Adipose tissue (tissue), 3 donors: Measurements from ENCODE around the gene SLC10A7. TPM values are rescaled to one million over a fixed set of nuclear protein-coding genes. Genes with fewer than 3 reads are reported as not detected.

Experiments
- H3K27ac ChIP-seq: one replicate; pipeline ENCODE4 v1.5.1; 2013; ENCODE audit warnings: low read depth, low read length
- WGBS, 3 donors: extraction: QIAGEN DNeasy Blood & Tissue Kit; methylation state at CpG; one replicate each; pipeline ENCODE4 v1.1.7; 2013; 5-methylcytosine and 5-hydroxymethylcytosine counted together
- polyA plus RNA-seq, 3 donors: library from polyadenylated mRNA; stranded (reverse); fragments of 200-250 nt; gene quantifications; one replicate each; pipeline ENCODE4 v1.2.3, GENCODE V29; 2013
- donor health status: healthy with polysubstance abuse.
- donor health status: Bipolar disorder and iron deficiency.
- donor health status: healthy.

SLC10A7 gene
- polyA plus RNA-seq, 3 donors = 4.3 to 4.5 (median 4.3) TPM

DNA sequence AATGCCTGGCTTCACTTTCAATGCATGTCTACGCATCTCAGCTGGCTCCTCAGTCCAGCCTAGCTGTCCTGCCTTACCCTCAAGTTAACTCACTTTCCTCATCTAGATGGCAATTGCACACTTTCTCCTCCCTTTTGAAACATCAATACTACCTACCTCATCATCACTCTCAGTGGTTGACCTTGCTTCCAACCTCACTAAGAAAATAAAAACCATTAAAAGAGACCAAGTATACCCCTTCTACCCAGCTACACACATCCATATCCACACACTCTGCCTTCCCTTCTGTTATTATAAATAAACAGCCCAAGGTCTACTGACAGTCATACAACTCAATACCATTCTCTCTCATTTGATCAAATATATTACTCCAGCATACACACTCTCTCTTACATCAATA, 21.5 kb downstream of the SLC10A7 start:
- no peak overlapping the region for H3K27ac ChIP-seq
- 97 to 100% (median 100%) methylated on average over 1 of the region's 1 CpG for whole genome bisulfite sequencing, 3 donors

DNA sequence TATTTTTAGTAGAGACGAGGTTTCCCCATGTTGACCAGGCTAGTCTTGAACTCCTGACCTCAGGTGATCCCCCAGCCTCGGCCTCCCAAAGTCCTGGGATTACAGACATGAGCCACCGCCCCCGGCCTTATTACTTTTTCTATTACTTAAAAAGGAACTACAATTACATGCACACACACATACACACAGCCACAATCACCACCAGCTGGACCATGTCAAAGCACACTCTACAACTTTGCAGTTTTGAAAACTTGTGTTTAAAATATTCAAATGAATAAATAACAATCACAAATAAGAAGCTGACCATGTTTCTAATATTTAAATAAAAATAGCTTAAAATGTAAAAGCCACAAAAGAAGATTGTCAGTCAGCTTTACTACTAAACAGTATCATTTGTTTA, 23.4 kb downstream of the SLC10A7 start:
- 93 to 97% (median 93%) methylated on average over 4 of the region's 4 CpGs for WGBS, 3 donors
- no peak overlapping the region for H3K27ac ChIP-seq

DNA sequence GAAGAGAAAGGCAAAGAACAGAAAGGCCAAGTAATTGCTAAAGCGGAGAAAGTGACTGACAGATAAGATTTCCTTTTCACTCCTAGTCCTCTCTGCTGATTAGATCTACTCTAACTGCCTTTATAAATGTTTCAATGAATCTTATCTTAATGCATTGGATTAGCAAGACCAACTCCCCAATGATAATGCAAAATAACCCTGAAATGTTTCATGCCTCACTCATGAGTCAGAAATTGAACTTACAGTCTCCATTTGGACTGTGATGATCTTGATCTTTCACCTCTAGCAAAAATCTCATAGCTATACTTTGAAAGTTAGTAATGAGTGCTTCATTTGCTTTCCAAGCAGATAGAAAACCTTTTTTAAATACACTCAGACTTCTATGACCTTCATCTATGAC, 26.5 kb downstream of the SLC10A7 start:
- WGBS, 3 donors = 78 to 86% (median 83%) methylated on average over 1 of the region's 1 CpG
- no peak overlapping the region for H3K27ac ChIP-seq

DNA sequence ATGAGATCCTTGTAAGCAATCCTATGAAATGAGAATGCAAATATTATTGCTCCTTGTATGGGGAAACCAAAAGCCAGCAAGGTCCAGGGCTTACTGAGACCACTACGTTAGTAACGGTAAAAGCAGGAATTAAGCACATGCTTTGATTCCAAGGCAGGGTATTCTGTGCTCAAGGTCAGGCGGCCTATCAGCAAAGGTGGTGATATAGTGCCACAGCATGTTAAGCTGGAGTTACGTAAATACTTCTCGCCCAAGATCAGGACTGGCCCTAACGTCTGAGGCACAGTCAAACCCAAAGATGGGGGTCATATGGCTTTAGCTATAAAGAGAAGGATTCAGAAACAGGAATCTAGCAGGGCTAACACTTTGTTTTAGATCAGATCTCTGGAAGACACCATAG, 27.6 kb downstream of the SLC10A7 start:
- H3K27ac ChIP-seq = no peak overlapping the region
- WGBS, 3 donors = 61 to 96% (median 92%) methylated on average over 6 of the region's 6 CpGs

DNA sequence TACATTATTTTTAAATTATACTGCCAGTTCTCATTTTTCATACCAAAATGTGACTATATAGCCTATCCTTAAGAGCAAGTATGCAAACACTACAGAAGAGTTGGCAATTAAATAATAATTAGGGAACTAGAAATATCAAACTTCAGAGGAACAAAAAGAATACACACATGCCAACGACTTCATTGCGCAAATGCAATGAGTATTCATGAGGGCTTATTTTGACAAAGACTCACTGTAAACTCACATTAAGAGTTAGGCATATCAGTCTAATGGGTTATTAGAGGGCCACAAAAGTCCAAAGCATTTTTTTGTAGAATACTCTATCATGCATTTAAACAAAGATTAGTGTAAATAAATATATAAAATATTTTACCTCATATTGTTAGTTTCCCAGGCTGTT, 31.6 kb downstream of the SLC10A7 start:
- 73 to 92% (median 74%) methylated on average over 2 of the region's 2 CpGs for WGBS, 3 donors

DNA sequence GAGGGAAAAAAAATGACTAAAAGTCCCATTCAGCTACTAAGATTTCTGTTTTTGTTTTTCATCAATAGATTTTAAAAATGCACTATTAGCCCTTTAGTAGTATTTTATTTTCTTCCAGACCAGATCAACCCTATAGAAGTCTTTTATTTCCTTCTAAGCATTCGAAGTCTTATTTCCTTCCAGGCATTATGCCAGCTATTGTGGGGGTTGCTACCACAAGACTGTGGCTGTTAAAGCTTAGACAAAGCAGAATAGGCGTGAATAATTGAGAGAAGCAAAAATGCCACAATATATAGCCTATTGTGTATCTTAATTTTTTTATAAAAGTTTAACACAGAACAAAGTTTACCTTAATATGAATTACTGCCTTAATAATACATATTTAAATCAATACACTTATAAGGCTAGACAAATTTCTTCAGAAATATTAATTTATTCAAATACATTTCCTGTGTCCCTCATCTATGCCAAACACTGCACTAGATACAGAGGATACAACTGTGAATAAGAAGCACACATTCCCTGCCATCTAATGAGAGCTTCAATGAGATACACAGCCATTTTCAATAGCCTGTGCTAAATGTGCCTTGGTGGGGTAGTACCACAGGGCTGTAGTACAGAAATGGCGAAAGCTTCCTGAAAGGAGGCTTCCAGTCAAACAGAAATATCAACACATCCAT, 33.1 kb downstream of the SLC10A7 start:
- WGBS, 3 donors = 56 to 67% (median 57%) methylated on average over 3 of the region's 3 CpGs
- H3K27ac ChIP-seq = no peak overlapping the region

More for the DNA sequence above, 31.6 kb downstream of the SLC10A7 start:
- H3K27ac ChIP-seq = no peak overlapping the region

DNA sequence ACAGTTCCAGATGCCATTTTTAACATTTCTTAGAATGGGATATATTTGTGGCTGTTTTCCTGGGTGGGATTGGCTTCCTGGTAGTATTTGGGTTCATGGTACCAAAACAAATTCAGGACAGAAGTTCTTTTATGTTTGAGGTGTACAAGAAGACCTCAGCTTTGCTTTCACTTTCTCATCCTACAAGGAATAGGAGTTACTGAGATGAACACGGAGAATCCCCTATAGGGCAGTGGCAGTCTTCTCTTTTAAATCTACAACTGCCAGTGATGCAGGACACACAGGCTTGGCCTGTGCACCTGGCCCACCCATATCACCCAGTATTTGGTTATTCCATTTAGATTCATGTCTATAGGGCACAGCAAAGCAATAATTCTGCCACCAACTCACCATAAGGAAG, 35.2 kb downstream of the SLC10A7 start:
- 89 to 94% (median 93%) methylated on average over 1 of the region's 1 CpG for WGBS, 3 donors
- no peak overlapping the region for H3K27ac ChIP-seq

DNA sequence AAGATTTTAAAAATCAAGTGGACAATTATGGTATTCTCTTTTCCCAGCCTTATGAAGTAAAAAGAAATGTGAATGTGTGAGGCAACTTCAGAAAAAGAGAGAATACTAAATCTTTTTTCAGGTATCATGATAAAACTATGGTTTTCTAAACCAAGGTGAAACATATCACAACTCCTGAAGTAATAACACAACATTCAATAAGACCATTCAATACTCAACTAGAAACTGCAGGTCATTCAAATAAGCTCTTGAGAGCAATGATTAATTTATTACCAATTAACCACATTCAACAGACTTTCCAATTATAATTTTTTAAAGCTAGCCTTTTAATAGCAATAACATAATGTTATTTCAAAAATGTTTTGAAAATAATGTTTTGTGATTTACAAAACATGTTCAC, 35.8 kb downstream of the SLC10A7 start:
- H3K27ac ChIP-seq = no peak overlapping the region

DNA sequence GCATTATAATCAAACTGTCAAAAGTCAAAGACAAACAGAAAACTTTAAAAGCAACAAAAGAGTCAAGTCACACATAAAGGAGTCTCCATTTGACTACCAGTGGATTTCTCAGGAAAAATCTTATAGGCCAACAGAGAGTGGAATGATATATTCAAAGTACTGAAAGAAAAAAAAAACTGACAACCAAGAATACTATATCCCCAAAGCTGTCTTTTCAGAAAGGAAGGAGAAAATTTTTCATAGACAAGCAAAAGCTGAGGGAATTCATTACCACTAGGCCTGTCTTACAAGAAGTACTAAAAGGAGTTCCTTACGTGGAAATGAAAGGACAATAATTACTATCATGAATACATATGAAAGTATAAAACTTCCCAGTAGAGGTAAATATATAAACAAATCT, 39.0 kb downstream of the SLC10A7 start:
- no peak overlapping the region for H3K27ac ChIP-seq
- 92 to 98% (median 96%) methylated on average over 1 of the region's 1 CpG for WGBS, 3 donors

DNA sequence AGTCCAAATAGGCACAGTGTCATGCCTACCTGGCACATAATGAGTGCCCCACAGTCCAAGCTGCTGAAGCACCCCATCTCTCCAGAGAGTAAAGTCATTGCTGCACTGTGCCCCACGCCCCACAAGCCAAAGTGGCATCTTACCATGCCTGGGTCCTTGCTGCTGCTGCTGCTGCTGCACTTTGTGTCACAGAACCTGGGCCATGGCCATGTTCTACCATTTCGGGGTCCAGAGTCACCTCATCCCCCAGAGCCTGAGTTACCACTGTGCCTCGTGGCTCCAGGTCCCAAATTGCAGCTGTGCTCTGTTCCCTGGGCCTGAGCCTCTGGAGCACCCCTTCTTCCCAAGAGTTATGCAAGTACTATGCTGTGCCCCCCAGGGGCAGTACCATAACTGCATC, 40.5 kb downstream of the SLC10A7 start:
- 95 to 99% (median 97%) methylated on average over 3 of the region's 3 CpGs for WGBS, 3 donors
- no peak overlapping the region for H3K27ac ChIP-seq

DNA sequence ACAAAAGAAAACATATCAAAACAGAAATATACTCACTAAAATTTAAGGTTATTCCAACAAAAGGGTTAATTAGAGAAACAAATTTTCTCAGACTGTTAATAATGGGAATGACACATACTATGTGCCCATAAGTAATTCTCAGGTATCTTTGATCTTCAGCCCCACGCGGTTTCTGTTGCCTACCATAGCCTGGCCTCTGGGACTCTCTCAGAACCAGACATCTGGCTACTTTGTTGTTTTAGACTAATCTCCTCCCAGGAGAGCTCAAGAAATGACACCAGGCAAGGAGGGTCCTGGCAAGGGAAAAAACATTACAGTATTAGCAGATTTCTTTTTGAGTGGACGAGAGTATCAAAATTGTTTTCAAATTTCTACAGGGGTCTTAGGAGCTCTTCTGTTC, 43.7 kb downstream of the SLC10A7 start:
- H3K27ac ChIP-seq = no peak overlapping the region
- 57 to 65% (median 58%) methylated on average over 3 of the region's 3 CpGs for WGBS, 3 donors

DNA sequence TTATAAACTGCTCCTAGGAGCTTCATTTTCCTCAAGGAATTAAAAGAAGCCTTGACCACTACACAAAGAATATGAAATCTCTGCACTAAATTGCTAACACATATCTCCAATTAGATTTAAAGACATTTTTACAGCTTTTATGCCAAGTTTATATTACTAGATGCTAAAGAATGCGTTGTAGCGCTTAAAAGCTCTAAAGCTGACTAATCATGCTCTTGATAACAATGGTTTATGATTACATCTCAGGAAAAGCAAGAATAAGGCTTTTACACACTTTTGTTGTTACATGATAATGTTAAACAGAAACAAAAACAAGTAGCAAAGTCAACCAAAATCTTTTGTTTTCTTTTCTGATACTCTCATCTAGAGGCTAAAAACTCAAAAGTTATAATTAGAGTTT, 44.7 kb downstream of the SLC10A7 start:
- H3K27ac ChIP-seq = no peak overlapping the region
- 62 to 88% (median 74%) methylated on average over 2 of the region's 2 CpGs for WGBS, 3 donors

DNA sequence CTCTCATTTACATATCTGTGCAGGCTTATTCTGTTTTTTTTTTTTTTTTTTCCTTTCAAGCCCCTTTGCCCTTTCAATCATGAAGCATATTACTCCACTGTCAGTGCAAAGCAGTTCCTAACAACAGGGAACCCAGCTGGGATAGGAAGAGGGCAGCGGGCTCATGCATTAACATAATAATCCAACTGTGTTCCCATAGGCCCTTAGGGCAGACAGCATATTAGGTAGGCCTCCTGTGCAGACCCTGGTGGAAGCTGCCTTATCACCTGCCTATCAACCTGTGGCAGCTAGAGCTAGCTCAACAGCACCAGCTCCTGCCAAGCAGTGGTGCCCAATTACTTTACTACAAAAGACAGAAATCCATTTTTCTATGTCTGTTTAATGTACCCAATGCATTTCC, 49.3 kb downstream of the SLC10A7 start:
- H3K27ac ChIP-seq = no peak overlapping the region
- WGBS, 3 donors = 94 to 100% (median 97%) methylated on average over 1 of the region's 1 CpG

DNA sequence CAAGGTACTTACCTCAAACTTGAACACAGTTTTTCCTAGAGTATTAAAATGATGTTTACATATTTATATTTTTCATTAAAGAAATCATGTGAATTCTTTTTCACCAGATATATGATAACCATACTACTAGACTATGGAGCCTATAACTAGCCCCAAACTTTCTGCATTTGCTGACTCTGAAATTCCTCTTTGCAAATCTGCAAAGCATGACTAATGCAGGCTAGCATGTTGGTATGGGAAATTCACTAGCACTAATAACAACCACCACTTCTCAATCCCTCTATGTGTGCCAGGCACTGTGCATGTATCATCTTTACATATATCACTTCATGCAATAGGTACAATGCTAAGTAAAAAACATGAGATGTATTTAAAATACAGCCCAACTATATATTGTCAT, 51.1 kb downstream of the SLC10A7 start:
- H3K27ac ChIP-seq = no peak overlapping the region

DNA sequence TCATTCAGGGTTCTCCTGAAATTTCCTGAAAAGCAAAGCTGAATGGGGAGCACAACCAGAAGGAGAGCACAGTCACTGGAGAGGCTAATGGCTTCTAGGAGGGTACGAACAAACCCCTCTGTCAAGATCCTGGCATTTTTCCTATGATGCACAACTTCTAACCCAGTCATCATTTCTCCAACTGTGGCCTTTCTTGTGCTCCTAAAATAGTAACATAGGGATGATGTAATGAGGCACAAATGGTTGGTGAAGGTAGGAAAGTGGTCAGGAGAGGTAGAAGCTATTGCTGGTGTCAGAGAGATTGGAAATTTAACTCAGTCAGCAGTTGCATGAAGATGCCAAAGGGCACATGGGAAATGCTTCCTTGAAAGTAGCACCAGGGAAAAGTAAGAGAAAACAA, 52.7 kb downstream of the SLC10A7 start:
- H3K27ac ChIP-seq = no peak overlapping the region
- 95 to 100% (median 95%) methylated on average over 1 of the region's 1 CpG for WGBS, 3 donors

DNA sequence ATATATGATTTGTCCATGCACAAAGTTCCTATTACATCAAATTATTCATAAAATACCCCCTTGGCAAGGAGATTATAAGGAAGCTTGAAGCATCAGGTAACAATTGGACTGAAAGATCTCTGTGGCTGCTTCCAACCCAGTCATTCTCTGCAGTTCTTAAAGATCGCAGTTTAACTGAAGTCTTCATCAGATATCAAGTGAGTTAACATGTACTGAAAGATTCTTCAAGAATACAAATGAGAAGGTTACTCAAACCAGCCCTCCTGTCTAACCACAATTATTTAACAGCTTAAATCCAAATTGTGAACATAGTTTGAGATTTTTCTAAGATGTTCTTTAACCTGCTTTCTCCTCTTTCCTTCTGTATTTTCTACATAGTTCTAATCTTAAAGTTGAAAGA, 56.1 kb downstream of the SLC10A7 start:
- no peak overlapping the region for H3K27ac ChIP-seq
- 81 to 98% (median 96%) methylated on average over 1 of the region's 1 CpG for WGBS, 3 donors

DNA sequence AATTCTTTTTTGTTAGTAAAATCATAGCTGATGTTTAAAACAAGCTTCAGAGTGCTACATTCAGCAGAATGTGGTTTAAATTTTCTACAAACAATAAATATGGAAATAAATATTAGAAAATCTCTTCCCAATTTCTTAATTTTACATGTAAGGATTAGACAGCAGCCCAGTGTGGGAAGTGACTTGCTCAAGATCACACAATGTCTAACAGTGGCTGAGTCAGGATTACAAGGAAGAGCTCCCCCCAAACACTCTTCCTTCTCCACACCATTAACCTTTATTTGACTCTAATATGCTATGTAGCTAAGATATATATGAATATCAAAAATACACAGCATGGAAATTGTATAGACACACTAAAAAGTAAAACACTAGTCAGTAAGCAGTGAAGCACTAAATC, 59.5 kb downstream of the SLC10A7 start:
- no peak overlapping the region for H3K27ac ChIP-seq

DNA sequence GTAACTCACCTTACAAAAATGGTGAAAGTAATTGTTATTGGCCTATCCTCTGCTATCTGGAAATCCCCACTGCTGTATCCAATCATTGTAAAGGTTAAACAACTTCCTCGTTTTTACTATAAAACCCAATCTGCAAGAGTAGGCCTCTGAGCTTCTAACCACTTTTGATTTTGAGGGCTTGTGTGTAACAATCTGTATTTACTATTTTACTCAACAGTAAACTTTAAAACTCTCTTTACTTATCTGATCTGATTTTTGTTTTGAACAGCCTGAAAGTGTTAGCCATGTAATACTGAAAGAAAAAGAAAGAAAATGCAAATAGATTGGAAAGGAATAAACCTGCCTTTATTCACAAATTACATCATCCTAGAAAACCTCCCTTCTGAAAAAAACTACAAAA, 63.1 kb downstream of the SLC10A7 start:
- WGBS, 3 donors = 45 to 75% (median 53%) methylated on average over 1 of the region's 1 CpG
- H3K27ac ChIP-seq = no peak overlapping the region

DNA sequence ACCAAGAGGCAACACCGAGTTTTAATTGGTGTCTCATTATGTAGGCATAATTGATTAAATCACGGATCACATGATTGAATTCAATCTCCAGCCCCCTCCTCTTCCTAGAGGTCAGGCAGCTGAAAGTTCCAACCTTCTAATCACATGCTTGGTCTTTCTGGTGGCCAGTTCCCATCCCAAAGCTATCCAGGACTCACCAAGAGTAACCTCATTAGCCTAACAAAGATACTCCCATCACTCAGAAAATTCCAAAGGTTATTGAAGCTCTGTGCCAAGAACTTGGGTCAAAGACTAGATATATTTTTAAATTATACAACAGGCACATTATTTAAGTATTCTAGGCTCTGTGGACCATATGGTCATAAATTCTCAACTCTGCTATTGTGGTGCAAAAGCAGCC, 65.1 kb downstream of the SLC10A7 start:
- WGBS, 3 donors = 92 to 98% (median 93%) methylated on average over 2 of the region's 2 CpGs
- no peak overlapping the region for H3K27ac ChIP-seq

DNA sequence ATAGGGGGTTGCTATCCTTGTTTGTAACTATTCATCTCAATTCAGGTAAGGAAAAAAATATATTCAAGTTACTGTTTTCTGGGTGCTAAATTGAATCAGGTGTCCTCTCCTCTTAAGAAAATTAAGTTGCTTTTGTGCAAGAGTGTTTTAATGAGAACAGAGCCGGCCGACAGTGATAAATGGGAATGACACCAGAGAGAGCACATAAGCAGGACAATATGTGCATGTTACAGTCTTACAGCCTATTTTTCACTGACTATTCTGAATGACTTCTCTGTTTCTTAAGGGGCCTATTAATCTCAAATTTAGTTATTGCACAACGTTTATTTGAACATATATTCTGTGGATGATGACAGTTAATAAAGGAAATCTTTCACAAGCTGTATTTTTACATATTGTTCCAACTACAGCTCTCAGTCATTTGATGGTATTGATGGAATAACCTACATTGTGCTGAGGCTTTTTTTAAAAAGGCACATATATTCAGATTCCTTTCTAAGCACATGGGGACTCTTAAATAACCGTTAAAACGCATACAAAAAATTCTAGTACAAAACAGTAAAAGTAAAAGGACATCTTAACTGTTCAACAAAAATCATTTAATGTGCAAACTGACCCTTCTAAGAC, 68.4 kb downstream of the SLC10A7 start:
- no peak overlapping the region for H3K27ac ChIP-seq
- 73 to 79% (median 75%) methylated on average over 5 of the region's 5 CpGs for WGBS, 3 donors

DNA sequence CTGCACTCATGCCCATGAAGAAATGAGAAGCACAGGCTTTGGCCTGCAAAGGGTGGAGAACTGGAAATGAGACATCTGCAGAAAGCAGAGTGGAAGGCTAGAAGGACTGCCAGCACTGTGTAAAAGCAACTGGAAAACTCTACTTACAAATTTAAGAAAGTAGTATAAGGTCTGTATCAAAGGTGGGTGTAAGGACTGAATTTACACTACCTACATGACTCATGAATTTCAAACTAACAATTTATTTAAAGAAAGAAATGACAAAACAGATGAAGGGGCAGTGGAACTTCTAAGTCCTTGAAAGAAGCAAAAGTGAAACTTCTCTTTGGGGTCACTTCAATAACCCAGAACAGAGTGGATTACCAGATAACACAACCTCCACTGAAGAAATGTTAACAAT, 71.2 kb downstream of the SLC10A7 start:
- H3K27ac ChIP-seq = no peak overlapping the region
